ENCODE results near the gene MFSD11. TPM values are rescaled to one million over a fixed set of nuclear protein-coding genes. Genes with fewer than 3 reads are reported as not detected.

The MFSD11 gene
- total and polyA plus RNA-seq, 2 donors (not counting 3 experiments of a cell fraction or from before 2014, with no cell fraction given): 23.5 to 35.2 TPM

DNA sequence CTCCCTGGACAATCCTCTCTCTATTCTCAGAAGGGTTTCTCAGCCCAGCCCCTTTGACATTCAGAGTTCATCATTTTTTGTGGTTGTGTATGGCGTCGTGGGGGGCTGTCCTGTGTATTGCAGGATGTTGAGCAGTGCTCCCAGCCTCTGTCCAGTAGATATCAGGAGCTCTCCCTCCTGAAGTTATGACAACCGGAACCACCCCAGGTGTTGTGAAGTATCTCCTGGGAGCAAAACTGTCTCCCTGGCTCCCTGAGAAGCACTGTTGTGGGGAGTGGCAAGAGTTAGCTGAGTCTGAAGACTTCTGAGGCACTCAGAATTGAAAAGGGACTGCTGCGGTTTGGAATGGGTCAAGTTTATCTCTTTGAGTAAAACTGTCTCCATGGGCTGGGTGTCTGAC lies 74.3 kb downstream of the MFSD11 start:
- dilution Hi-C loops (cut with MboI; ENCODE audit: extremely low pct_ligation_motif_present, low sequenced_read_pairs): no loop called here
- Histone ChIP-seq H4K20me1 (replicated peaks; ENCODE audit: control insufficient read depth, extremely low read depth, insufficient read depth, low read length) (no peaks in the 10 kb centered on the region), H3K79me2 (ENCODE audit: control insufficient read depth, insufficient read depth, low read length) (no peaks in the 10 kb centered on the region), H3K4me2 (ENCODE audit: insufficient read depth, low read length) (no peak overlapping the region), H3K27ac (ENCODE audit: insufficient read depth, low read depth, low read length) (no peak overlapping the region), H3K9ac (replicated peaks; ENCODE audit: extremely low read depth, insufficient read depth, low read length) (no peak overlapping the region), H3K9me1 (replicated peaks; ENCODE audit: control insufficient read depth, extremely low read depth, insufficient read depth, low read length) (no peaks in the 10 kb centered on the region), H2AFZ (ENCODE audit: low read depth, low read length) (no peak overlapping the region), H3K27me3 (ENCODE audit: control insufficient read depth in 2 of 2, insufficient read depth in 2 of 2, low read length in 2 of 2) (no peaks in the 10 kb centered on the region), H3K9me3 (replicated peaks; ENCODE audit: control insufficient read depth, insufficient read depth, low read length) (no peaks in the 10 kb centered on the region), H3K4me1 (ENCODE audit: control insufficient read depth, extremely low read depth, insufficient read depth, low read length) (no peaks in the 10 kb centered on the region), H3K4me3 (replicated peaks in 1 of 3; ENCODE audit: insufficient read depth in 1 of 3, low read depth in 1 of 3, low read length in 3 of 3) (no peak overlapping the region), H3K36me3 (ENCODE audit: control insufficient read depth in 2 of 2, extremely low read depth in 1 of 2, insufficient read depth in 2 of 2, low read length in 2 of 2) (no peaks in the 10 kb centered on the region)
- FAIRE-seq (no peak), DNase-seq (ENCODE audit: low read depth, low spot score) (no peak)
- no TSS peak for BruUV-seq (replicated peaks)
- intact Hi-C loops (cut with micrococcal nuclease): no loop called here
- no peak for TF ChIP-seq POLR2AphosphoS5 (IDR thresholded peaks at IDR 0.05; ENCODE audit: insufficient read depth, low read depth, low read length)
- no peak for TF ChIP-seq POLR2A (IDR thresholded peaks at IDR 0.05; ENCODE audit: low read depth, low read length)
- TF ChIP-seq, protein P1, sequence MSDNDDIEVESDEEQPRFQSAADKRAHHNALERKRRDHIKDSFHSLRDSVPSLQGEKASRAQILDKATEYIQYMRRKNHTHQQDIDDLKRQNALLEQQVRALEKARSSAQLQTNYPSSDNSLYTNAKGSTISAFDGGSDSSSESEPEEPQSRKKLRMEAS (IDR thresholded peaks at IDR 0.05; ENCODE audit: insufficient read depth, insufficient read length): no peak
- no peak for TF ChIP-seq MYC (IDR thresholded peaks at IDR 0.05; ENCODE audit: low read depth, low read length)
- no peak for TF ChIP-seq EZH2 (IDR thresholded peaks at IDR 0.05; ENCODE audit: borderline replicate concordance, low read depth, low read length, severe bottlenecking)
- TF ChIP-seq, protein P2, sequence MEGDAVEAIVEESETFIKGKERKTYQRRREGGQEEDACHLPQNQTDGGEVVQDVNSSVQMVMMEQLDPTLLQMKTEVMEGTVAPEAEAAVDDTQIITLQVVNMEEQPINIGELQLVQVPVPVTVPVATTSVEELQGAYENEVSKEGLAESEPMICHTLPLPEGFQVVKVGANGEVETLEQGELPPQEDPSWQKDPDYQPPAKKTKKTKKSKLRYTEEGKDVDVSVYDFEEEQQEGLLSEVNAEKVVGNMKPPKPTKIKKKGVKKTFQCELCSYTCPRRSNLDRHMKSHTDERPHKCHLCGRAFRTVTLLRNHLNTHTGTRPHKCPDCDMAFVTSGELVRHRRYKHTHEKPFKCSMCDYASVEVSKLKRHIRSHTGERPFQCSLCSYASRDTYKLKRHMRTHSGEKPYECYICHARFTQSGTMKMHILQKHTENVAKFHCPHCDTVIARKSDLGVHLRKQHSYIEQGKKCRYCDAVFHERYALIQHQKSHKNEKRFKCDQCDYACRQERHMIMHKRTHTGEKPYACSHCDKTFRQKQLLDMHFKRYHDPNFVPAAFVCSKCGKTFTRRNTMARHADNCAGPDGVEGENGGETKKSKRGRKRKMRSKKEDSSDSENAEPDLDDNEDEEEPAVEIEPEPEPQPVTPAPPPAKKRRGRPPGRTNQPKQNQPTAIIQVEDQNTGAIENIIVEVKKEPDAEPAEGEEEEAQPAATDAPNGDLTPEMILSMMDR (IDR thresholded peaks at IDR 0.05; ENCODE audit: extremely low read depth in 1 of 2, insufficient read depth in 1 of 2, low read depth in 1 of 2, low read length in 2 of 2): no peak
- no peak for TF ChIP-seq FOS (IDR thresholded peaks at IDR 0.05; ENCODE audit: borderline replicate concordance, insufficient read depth, low read length)
- TF ChIP-seq GATA2 (IDR thresholded peaks at IDR 0.05; ENCODE audit: insufficient read depth, insufficient read length, low read depth, low read length): no peak
- no peak for TF ChIP-seq JUN (IDR thresholded peaks at IDR 0.05; ENCODE audit: borderline replicate concordance, insufficient read depth, insufficient read length, low read depth)
- ChIA-PET CTCF (interaction anchor here (0.6 to 1.2 kb wide), 2 partner anchors 11 to 244 kb away, joined by 3 to 6 read pairs; no protein-coding TSS in a partner anchor), POLR2A (no interaction called here)
